ENCODE measurements around the gene FBRS. TPM values are rescaled to one million over a fixed set of nuclear protein-coding genes. Genes with fewer than 3 reads are reported as not detected.

Gene FBRS
- total and polyA plus RNA-seq, 2 of the 13 experiments (the other 11 are each of a cell fraction or from before 2014, with no cell fraction given): 13.7 to 16.2 TPM

GRCh38 chr16:30698816-30699614 is 40.8 kb downstream of the FBRS start, which contains the start of gene SRCAP:
Gene SRCAP (plus strand): TSS chr16:30699171. CDS start chr16:30700825, 1,654 bp downstream.
- H3K9ac ChIP-seq (ENCODE audit: insufficient read depth, low read depth, low read length): peak within 1 kb of the TSS; percentile 99
- H3K4me1 ChIP-seq (ENCODE audit: insufficient read depth, low read length): peaks cover 26% of the 10 kb centered on the region
- intact Hi-C loops (cut with micrococcal nuclease; ENCODE audit: unreplicated experiment) (loop anchor here (1.0 to 10.0 kb wide), 4 partner anchors 41 to 226 kb away; partner anchors contain the start of genes FBRS, FBXL19, PHKG2 and ZNF768), in situ Hi-C loops (cut with HindIII; ENCODE audit: extremely low pct_ligation_motif_present, low pct_unique_long_range_greater_than_20kb) (no loop called here)
- ATAC-seq: peak; percentile 58
- H3K36me3 ChIP-seq (replicated peaks in 1 of 2; ENCODE audit: control insufficient read depth in 1 of 2, insufficient read depth in 2 of 2, low read length in 2 of 2): peaks cover 9 to 37% of the 10 kb centered on the region in 2 experiments
- peak within 1 kb of the TSS; percentile 92 for H3K4me2 ChIP-seq (ENCODE audit: low read depth, low read length)
- H3K4me3 ChIP-seq (replicated peaks in 1 of 3; ENCODE audit: insufficient read depth in 1 of 3, low read depth in 2 of 3, low read length in 3 of 3): peak within 1 kb of the TSS; percentile 75 to 96 (median 93)
- DNase-seq (ENCODE audit: low spot score): peak; percentile 83
- CTCF ChIA-PET (ENCODE audit: low intra/inter-chr PET ratio, low total read pairs): no interaction called here
- 3% methylated on average over 38 of the region's 57 CpGs for WGBS (ENCODE audit: low lambda C conversion rate)
- H3K27me3 ChIP-seq (ENCODE audit: control insufficient read depth in 1 of 2, insufficient read depth in 2 of 2, low read length in 2 of 2): no peaks in the 10 kb centered on the region
- H4K20me1 ChIP-seq (ENCODE audit: insufficient read depth, low read length): peaks cover 16% of the 10 kb centered on the region; the same call in 1 of the 2 replicates
- H2AFZ ChIP-seq (ENCODE audit: low read length): no peak within 1 kb of the TSS
- no peaks in the 10 kb centered on the region for H3K9me3 ChIP-seq (ENCODE audit: low read length)
- POLR2A ChIA-PET: interaction anchor here (0.8 to 1.6 kb wide), 4 partner anchors 40 to 197 kb away, joined by 3 to 10 read pairs (median 5); partner anchors contain the start of genes CTF1, FBRS and PHKG2
- peak within 1 kb of the TSS; percentile 99 for H3K27ac ChIP-seq (ENCODE audit: extremely low read length, insufficient read depth, low read length)
- FAIRE-seq: no peak
- H3K79me2 ChIP-seq (ENCODE audit: insufficient read depth, low read length): peaks cover 31% of the 10 kb centered on the region
- TSS peak; percentile 57 for BruUV-seq (replicated peaks)
- peak; percentile 83; the same call in 1 of the 2 replicates for TF ChIP-seq ZNF678 (CRISPR knock-in tag; IDR thresholded peaks at IDR 0.05)
- no peak for TF ChIP-seq ZKSCAN1 (IDR thresholded peaks at IDR 0.05; ENCODE audit: low read length)
- TF ChIP-seq MTERF4 (CRISPR knock-in tag; IDR thresholded peaks at IDR 0.05): no peak; the same call in 1 of the 2 replicates
- no peak for TF ChIP-seq NFKBIZ (CRISPR knock-in tag; IDR thresholded peaks at IDR 0.05)
- TF ChIP-seq ZC3H4 (CRISPR knock-in tag; IDR thresholded peaks at IDR 0.05; ENCODE audit: borderline replicate concordance): 0 out of 2 replicates have a peak, but pooled peaks have one; percentile 11
- peak; percentile 48 for TF ChIP-seq GATAD2A (CRISPR knock-in tag; IDR thresholded peaks at IDR 0.05)
- peak; percentile 55; the same call in 1 of the 2 replicates for TF ChIP-seq JUND (CRISPR knock-in tag; IDR thresholded peaks at IDR 0.05)
- no peak for TF ChIP-seq ZNF775 (CRISPR knock-in tag; IDR thresholded peaks at IDR 0.05; ENCODE audit: borderline replicate concordance)
- peak in 1 of 2 experiments; percentile 11; a peak in 1 of 4 replicates for TF ChIP-seq HMGXB4 (CRISPR knock-in tag; IDR thresholded peaks at IDR 0.05; ENCODE audit: borderline replicate concordance in 1 of 2, low read depth in 1 of 2)
- peak; percentile 68; the same call in 1 of the 2 replicates for TF ChIP-seq MAF1 (CRISPR knock-in tag; IDR thresholded peaks at IDR 0.05; ENCODE audit: borderline replicate concordance)
- TF ChIP-seq ZNF670 (CRISPR knock-in tag; IDR thresholded peaks at IDR 0.05; ENCODE audit: borderline replicate concordance): 0 out of 2 replicates have a peak, but pooled peaks have one; percentile 39
- TF ChIP-seq PREB (CRISPR knock-in tag; IDR thresholded peaks at IDR 0.05): no peak; the same call in 1 of the 2 replicates
- no peak for TF ChIP-seq PRMT3 (CRISPR knock-in tag; IDR thresholded peaks at IDR 0.05; ENCODE audit: borderline replicate concordance, low read depth)
- TF ChIP-seq MXD4 (CRISPR knock-in tag; IDR thresholded peaks at IDR 0.05): peak; percentile 46; the same call in 1 of the 2 replicates
- TF ChIP-seq DZIP1 (CRISPR knock-in tag; IDR thresholded peaks at IDR 0.05): peak; percentile 96; the same call in 1 of the 2 replicates
